Peyer's patch (tissue), 4 donors: Measurements from ENCODE around the gene RNF44.
A peak's percentile ranks its signal among the peaks of the same experiment; 100 is the strongest.

Experiments
- CTCF ChIP-seq, 6 experiments: fragments of 450-650 bp in 4 of 6; fragments of 200-600 bp in 2 of 6; sonication (generic) in 1 of 6; IDR thresholded peaks; one replicate each; pipeline ENCODE4 v1.5.1; 2017 to 2019; ENCODE audit warnings: antibody characterized with exemption in 6 of 6, mild to moderate bottlenecking in 3 of 6, moderate library complexity in 1 of 6
- POLR2A ChIP-seq, 2 donors: fragments of 450-650 bp; IDR thresholded peaks; one replicate each; pipeline ENCODE4 v1.5.1; 2017; ENCODE audit warnings: antibody characterized with exemption in 2 of 2, mild to moderate bottlenecking in 2 of 2, moderate library complexity in 2 of 2

- TF ChIP-seq CTCF (IDR thresholded peaks at IDR 0.05), result no peak
- TF ChIP-seq POLR2A (IDR thresholded peaks at IDR 0.05), result peak; percentile 55 to 74
Measured at GRCh38 chr5:176535101-176535663, 2.0 kb downstream of the RNF44 start.
